ENCODE measurements around the gene TMEM132A.

DNA sequence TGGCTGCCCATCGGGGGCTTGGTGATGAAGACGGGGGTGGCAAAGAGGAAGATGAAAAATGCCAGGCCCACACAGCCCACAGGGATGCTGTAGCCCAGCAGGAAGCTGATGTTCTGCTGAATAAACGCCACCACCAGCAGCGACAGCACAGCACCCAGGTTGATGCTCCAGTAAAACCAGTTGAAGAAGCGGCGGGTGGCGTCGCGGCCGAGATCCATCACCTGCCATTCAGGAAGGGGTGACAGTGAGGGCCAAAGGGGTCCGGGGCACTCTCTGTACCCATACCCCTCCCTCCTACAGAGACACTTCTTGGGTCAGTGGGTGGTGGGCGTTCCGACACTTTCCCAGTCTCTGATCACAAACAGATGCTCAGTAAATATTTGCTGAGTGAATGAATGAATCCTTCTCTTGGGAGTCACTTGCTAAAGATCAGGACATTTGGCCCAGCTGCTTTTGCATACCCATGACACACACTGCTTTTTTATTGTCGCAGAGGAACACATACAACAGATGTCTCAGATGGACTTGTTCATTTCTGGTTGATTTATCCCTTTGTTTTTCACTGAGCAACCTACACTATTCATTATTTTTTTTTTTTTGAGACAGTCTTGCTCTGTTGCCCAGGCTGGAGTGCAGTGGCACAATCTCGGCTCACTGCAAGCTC, 22.5 kb downstream of the TMEM132A start:
- TF ChIP-seq POLR2AphosphoS5 (IDR thresholded peaks at IDR 0.05) = no peak
- TF ChIP-seq POLR2A (IDR thresholded peaks at IDR 0.05) = no peak
- TF ChIP-seq, protein P1, sequence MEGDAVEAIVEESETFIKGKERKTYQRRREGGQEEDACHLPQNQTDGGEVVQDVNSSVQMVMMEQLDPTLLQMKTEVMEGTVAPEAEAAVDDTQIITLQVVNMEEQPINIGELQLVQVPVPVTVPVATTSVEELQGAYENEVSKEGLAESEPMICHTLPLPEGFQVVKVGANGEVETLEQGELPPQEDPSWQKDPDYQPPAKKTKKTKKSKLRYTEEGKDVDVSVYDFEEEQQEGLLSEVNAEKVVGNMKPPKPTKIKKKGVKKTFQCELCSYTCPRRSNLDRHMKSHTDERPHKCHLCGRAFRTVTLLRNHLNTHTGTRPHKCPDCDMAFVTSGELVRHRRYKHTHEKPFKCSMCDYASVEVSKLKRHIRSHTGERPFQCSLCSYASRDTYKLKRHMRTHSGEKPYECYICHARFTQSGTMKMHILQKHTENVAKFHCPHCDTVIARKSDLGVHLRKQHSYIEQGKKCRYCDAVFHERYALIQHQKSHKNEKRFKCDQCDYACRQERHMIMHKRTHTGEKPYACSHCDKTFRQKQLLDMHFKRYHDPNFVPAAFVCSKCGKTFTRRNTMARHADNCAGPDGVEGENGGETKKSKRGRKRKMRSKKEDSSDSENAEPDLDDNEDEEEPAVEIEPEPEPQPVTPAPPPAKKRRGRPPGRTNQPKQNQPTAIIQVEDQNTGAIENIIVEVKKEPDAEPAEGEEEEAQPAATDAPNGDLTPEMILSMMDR (IDR thresholded peaks at IDR 0.05) = no peak

All from stomach (tissue), 4 donors.